Mucosa of rectum (tissue), 2 donors: Measurements from ENCODE around the gene ABCC4.

ENCODE experiments used
- H3K27ac ChIP-seq, 2 donors: one replicate each; pipeline ENCODE4 v1.7.0; 2013; ENCODE audit warnings: inconsistent platforms in 2 of 2, low read depth in 2 of 2, low read length in 2 of 2
- H3K27me3 ChIP-seq, 2 donors: one replicate each; pipeline ENCODE4 v1.7.0; 2013; ENCODE audit warnings: low read length in 2 of 2; ENCODE audit not compliant: control insufficient read depth in 2 of 2, insufficient read depth in 2 of 2
- H3K36me3 ChIP-seq, 2 donors: one replicate each; pipeline ENCODE4 v1.7.0; 2013; ENCODE audit warnings: low read length in 2 of 2; ENCODE audit not compliant: control insufficient read depth in 2 of 2, insufficient read depth in 2 of 2
- H3K4me1 ChIP-seq, 2 donors: one replicate each; pipeline ENCODE4 v1.7.0; 2013; ENCODE audit warnings: low read length in 2 of 2, mild to moderate bottlenecking in 1 of 2; ENCODE audit not compliant: control insufficient read depth in 2 of 2, insufficient read depth in 2 of 2
- H3K4me3 ChIP-seq, 2 donors: one replicate each; pipeline ENCODE4 v1.7.0; 2013; ENCODE audit warnings: low read length in 2 of 2
- H3K9ac ChIP-seq, 2 donors: one replicate each; pipeline ENCODE4 v1.7.0; 2013; ENCODE audit warnings: low read length in 2 of 2, low read depth in 1 of 2, mild to moderate bottlenecking in 1 of 2
- H3K9me3 ChIP-seq, 2 donors: one replicate each; pipeline ENCODE4 v1.7.0; 2013; ENCODE audit warnings: low read length in 2 of 2; ENCODE audit not compliant: control insufficient read depth in 2 of 2
- donor health status: healthy.
- donor health status: Normal muscosa, but diverticular disease.

ABCC4 gene, protein sequence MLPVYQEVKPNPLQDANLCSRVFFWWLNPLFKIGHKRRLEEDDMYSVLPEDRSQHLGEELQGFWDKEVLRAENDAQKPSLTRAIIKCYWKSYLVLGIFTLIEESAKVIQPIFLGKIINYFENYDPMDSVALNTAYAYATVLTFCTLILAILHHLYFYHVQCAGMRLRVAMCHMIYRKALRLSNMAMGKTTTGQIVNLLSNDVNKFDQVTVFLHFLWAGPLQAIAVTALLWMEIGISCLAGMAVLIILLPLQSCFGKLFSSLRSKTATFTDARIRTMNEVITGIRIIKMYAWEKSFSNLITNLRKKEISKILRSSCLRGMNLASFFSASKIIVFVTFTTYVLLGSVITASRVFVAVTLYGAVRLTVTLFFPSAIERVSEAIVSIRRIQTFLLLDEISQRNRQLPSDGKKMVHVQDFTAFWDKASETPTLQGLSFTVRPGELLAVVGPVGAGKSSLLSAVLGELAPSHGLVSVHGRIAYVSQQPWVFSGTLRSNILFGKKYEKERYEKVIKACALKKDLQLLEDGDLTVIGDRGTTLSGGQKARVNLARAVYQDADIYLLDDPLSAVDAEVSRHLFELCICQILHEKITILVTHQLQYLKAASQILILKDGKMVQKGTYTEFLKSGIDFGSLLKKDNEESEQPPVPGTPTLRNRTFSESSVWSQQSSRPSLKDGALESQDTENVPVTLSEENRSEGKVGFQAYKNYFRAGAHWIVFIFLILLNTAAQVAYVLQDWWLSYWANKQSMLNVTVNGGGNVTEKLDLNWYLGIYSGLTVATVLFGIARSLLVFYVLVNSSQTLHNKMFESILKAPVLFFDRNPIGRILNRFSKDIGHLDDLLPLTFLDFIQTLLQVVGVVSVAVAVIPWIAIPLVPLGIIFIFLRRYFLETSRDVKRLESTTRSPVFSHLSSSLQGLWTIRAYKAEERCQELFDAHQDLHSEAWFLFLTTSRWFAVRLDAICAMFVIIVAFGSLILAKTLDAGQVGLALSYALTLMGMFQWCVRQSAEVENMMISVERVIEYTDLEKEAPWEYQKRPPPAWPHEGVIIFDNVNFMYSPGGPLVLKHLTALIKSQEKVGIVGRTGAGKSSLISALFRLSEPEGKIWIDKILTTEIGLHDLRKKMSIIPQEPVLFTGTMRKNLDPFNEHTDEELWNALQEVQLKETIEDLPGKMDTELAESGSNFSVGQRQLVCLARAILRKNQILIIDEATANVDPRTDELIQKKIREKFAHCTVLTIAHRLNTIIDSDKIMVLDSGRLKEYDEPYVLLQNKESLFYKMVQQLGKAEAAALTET (N-terminal part only)

DNA sequence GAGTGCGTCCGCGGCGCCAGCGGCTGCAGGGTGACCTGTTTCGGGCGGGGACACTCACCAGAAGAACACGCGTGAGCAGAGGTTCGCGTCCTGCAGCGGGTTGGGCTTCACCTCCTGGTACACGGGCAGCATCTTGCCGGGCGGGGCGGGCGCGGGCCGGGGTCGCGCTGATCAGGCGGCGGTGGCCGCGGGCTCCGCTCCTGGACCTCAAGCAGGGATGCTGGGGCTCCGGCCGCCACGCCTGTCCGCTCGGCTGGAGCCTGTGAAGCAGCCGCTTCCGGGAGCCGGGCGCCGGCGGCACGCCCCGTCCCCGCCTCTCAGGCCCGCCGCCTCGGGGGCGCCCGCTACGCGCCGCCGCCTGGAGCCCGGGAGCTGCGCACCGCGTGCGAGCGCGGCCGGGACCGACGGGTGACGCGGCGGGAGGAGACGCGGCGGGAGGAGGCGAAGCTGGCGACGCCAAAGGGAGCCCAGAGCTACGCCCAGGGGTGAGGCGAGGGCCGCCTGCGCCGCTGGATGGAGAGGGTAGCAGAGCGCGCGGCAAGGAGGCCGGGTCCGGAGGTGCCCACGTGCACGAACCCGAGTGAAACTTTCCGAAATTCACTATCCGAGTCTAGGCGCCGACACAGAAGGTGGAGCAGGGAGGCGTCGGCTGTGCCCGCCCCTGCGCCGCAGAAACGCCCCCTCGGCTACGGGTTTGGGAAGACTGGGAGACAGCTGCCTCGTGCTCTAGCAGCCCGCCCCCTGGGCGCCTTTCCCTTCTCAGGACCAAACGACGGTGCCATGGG lies at the start of gene ABCC4:
ABCC4 (minus strand) TSS at position 269 of the 785 bp plus-strand sequence; CDS start at position 132, 137 bp downstream.
- peaks cover 12 to 14% of the 10 kb centered on the region in 2 donors for H3K4me1 ChIP-seq
- H3K27me3 ChIP-seq = no peaks in the 10 kb centered on the region
- peak within 1 kb of the TSS; percentile 71 to 74 for H3K9ac ChIP-seq
- H3K36me3 ChIP-seq = no peaks in the 10 kb centered on the region
- peak within 1 kb of the TSS; percentile 71 to 80 for H3K27ac ChIP-seq
- peak within 1 kb of the TSS; percentile 66 to 74 for H3K4me3 ChIP-seq
- H3K9me3 ChIP-seq = no peaks in the 10 kb centered on the region

DNA sequence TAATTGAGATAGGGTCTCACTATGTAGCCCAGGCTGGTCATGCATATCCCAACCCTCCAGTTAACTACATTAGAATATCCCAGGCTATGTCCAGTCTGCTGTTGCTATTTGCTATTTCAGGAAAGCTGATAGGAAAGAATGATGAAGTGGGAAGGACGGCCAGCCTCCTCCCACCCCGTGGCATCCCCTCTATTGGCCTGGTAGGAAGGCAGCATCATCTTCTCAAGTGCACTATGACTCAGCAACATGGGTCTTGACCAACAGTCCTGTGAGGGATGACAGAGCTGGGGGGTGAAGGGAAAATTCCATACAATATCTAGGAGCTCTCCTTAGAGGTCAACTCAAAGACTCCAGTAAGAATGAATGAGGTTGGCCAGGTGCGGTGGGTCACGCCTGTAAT lies 48.0 kb upstream of the ABCC4 start:
- Histone ChIP-seq H3K4me3 (no peak overlapping the region), H3K36me3 (no peaks in the 10 kb centered on the region), H3K4me1 (no peaks in the 10 kb centered on the region), H3K9me3 (no peaks in the 10 kb centered on the region), H3K9ac (no peak overlapping the region), H3K27ac (no peak overlapping the region), H3K27me3 (no peaks in the 10 kb centered on the region)

DNA sequence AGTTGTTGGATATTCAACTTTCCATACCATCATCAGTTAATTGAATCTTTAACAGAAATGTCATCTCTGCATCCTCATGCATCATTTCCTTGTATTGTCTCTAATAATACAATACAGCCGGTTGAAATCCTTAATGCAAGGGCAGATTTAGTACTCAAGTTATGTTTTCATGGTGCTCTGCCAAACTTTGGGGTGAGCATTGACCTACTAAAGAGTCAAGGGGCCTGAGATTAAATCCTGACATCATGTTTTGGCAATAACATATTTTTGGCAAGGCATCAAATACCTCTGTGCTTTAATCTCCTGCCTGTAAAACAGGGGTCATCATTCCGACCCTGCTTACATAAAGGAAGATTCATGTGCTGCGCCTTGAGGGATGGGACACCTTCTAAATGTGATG lies 42.7 kb upstream of the ABCC4 start:
- Histone ChIP-seq H3K9me3 (no peaks in the 10 kb centered on the region), H3K4me1 (no peaks in the 10 kb centered on the region), H3K4me3 (no peak overlapping the region), H3K9ac (no peak overlapping the region), H3K27me3 (no peaks in the 10 kb centered on the region), H3K27ac (no peak overlapping the region), H3K36me3 (no peaks in the 10 kb centered on the region)

DNA sequence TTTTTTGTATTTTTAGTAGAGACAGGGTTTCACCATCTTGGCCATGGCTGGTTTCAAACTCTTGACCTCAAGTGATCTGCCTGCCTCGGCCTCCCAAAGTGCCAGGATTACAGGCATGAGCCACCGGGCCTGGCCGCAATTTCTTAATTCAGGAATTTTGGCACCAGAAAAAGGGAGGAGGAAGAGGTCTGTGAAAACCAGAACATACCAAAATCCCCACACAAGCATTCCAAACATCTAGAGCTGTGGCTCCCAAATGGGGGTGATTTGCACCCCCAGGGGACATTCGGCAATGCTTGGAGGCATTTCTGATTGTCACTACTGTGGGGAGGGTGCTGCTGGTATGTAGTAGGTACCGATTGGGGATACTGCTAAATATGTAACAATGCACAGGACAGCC lies 40.2 kb upstream of the ABCC4 start:
- Histone ChIP-seq H3K4me3 (no peak overlapping the region), H3K36me3 (no peaks in the 10 kb centered on the region), H3K4me1 (no peaks in the 10 kb centered on the region), H3K27ac (no peak overlapping the region), H3K9ac (no peak overlapping the region), H3K9me3 (no peaks in the 10 kb centered on the region), H3K27me3 (no peaks in the 10 kb centered on the region)

DNA sequence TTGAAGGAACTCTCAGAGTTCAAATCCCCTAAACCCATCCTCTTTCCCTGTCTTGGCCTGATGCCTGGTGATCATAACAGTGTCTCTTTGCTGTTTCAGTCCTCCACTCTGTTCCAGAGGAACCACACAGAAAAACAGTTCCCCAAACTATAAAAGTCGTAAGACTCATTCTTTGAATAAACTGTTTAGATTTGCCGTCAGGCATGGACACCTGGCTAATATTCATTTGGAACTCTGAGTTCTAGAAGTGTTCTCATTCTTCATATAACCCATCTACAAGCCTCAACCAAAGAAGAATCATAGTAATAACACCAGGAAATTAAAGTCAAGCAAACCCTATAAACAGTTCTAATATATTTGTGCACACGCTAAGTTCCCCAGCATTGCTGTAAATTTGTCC lies 37.7 kb upstream of the ABCC4 start:
- Histone ChIP-seq H3K4me1 (no peaks in the 10 kb centered on the region), H3K4me3 (no peak overlapping the region), H3K9ac (no peak overlapping the region), H3K27me3 (no peaks in the 10 kb centered on the region), H3K27ac (no peak overlapping the region), H3K9me3 (no peaks in the 10 kb centered on the region), H3K36me3 (no peaks in the 10 kb centered on the region)

DNA sequence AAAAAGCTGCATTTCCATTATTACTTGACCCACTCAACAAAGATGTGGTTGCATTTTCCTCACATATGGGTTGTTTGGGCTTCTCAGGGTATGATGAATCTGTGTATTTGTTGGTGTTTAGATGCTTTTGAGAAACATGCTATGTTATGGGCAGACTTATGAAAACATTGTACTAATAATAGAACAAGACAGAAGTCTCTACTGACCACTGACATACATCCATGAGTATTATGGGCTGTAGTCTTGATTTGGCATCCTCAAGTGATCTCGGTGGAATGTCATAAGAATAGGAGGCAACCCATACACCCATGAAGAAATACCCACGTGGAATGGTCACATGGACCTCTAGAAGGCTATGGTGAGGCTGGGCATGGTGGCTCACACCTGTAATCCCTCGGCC lies 36.3 kb upstream of the ABCC4 start:
- Histone ChIP-seq H3K27me3 (no peaks in the 10 kb centered on the region), H3K9ac (no peak overlapping the region), H3K36me3 (no peaks in the 10 kb centered on the region), H3K9me3 (no peaks in the 10 kb centered on the region), H3K4me3 (no peak overlapping the region), H3K4me1 (no peaks in the 10 kb centered on the region), H3K27ac (no peak overlapping the region)

DNA sequence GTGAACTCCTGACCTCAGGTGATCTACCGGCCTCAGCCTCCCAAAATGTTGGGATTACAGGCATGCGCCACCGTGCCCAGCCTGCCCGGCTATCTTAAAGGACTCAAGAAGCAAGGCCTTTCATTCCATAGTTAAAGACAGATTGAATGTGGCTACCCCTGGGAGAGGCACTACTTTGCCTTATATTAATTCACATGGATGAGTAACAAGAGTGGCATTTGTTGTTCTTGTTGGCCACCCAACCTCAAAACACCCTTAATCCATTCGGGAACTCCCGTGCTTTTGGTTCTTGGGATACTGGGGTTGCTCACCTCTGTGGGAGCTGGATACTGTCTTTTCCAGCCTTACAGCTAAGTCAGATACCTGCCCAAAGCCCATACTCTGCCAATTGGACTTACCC lies 34.4 kb upstream of the ABCC4 start:
- H3K9me3 ChIP-seq = no peaks in the 10 kb centered on the region
- H3K9ac ChIP-seq = no peak overlapping the region
- H3K4me1 ChIP-seq = no peaks in the 10 kb centered on the region
- no peak overlapping the region for H3K4me3 ChIP-seq
- H3K27ac ChIP-seq = no peak overlapping the region
- no peaks in the 10 kb centered on the region for H3K27me3 ChIP-seq
- no peaks in the 10 kb centered on the region for H3K36me3 ChIP-seq

DNA sequence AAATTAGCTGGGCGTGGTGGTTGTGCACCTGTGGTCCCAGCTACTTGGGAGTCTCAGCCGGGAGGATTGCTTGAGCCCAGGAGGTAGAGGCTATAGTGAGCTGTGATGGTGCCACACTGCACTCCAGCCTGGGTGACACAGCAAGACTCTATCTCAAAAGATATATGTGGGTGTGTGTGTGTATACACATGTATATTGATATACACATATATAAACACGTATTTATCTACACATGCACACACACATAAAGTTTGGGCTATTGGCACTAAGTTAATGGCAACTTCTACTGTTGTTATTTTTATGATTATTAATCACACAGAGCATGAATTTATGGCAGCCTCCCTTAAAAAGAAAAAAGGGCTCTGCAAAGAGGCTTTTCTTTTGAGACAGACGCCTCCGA lies 27.1 kb upstream of the ABCC4 start:
- Histone ChIP-seq H3K36me3 (no peaks in the 10 kb centered on the region), H3K4me3 (no peak overlapping the region), H3K9ac (no peak overlapping the region), H3K27ac (no peak overlapping the region), H3K4me1 (no peaks in the 10 kb centered on the region), H3K9me3 (no peaks in the 10 kb centered on the region), H3K27me3 (no peaks in the 10 kb centered on the region)

DNA sequence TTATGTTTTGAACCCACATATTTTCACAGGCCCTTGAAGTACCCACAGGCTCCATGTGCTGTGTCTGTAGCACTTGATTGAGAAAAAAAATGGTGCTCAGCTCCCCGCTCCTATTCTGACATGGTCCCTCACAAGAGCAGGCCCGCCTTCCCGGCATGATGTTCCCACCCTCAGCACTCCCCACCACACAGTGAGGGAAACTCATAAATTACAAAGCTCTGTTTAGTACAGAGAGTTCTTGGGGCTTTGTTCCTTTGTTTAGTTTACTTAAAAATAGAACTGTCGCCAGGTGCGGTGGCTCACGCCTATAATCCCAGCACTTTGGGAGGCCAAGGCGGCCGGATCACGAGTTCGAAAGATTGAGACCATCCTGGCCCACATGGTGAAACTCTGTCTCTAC lies 25.9 kb upstream of the ABCC4 start:
- H3K4me1 ChIP-seq = no peaks in the 10 kb centered on the region
- H3K27ac ChIP-seq = no peak overlapping the region
- H3K9me3 ChIP-seq = no peaks in the 10 kb centered on the region
- no peaks in the 10 kb centered on the region for H3K36me3 ChIP-seq
- H3K4me3 ChIP-seq = no peak overlapping the region
- no peak overlapping the region for H3K9ac ChIP-seq
- no peaks in the 10 kb centered on the region for H3K27me3 ChIP-seq
